ENCODE data around the gene LCN2. TPM values are rescaled to one million over a fixed set of nuclear protein-coding genes. Genes with fewer than 3 reads are reported as not detected.

Gene LCN2
- total and polyA plus RNA-seq, 7 donors = 0.08 to 2.1 (median 0.80) TPM; not detected in 1

- ATAC-seq (no peak), DNase-seq (no peak)
- no peaks in the 10 kb centered on the region for H3K9me3 ChIP-seq
- intact Hi-C loops (cut with DNase I) = no loop called here
- H3K27me3 ChIP-seq (ENCODE audit: insufficient read depth in 3 of 3, low read length in 2 of 3) = no peaks in the 10 kb centered on the region
- no peaks in the 10 kb centered on the region for H3K4me1 ChIP-seq
- TF ChIP-seq, protein P1, sequence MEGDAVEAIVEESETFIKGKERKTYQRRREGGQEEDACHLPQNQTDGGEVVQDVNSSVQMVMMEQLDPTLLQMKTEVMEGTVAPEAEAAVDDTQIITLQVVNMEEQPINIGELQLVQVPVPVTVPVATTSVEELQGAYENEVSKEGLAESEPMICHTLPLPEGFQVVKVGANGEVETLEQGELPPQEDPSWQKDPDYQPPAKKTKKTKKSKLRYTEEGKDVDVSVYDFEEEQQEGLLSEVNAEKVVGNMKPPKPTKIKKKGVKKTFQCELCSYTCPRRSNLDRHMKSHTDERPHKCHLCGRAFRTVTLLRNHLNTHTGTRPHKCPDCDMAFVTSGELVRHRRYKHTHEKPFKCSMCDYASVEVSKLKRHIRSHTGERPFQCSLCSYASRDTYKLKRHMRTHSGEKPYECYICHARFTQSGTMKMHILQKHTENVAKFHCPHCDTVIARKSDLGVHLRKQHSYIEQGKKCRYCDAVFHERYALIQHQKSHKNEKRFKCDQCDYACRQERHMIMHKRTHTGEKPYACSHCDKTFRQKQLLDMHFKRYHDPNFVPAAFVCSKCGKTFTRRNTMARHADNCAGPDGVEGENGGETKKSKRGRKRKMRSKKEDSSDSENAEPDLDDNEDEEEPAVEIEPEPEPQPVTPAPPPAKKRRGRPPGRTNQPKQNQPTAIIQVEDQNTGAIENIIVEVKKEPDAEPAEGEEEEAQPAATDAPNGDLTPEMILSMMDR (IDR thresholded peaks at IDR 0.05) = no peak
- H3K36me3 ChIP-seq (ENCODE audit: insufficient read depth in 1 of 2, low read depth in 1 of 2) = peaks cover 4 to 95% of the 10 kb centered on the region in 2 donors
- no peak overlapping the region for H3K4me3 ChIP-seq
- 87 to 93% (median 87%) methylated on average over 8 of the region's 8 CpGs for WGBS, 3 donors
- no peak overlapping the region for H3K27ac ChIP-seq
These were observed 20.7 kb downstream of the LCN2 start for GRCh38 chr9:128169925-128170324.

DNA sequence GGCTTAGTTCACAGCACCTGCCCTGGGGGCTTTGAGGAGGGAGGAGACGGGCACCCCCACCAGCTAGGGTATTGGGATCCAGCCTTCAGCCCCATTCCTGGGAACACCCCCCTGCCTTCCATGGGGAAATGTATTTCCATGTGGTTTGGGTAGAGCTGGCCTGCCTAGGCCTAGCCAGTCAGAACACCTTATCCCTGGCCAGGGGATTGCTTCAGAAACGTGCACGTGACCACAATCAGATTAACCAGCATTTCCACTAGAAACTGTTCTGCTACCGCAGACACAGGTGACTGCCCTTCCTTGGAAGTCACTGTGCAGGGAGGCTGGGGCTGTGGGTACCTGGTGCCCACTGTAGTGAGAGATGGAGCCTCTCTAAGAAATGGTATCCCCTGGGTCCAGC, 24.8 kb downstream of the LCN2 start:
- H3K9me3 ChIP-seq = no peaks in the 10 kb centered on the region
- DNase-seq = no peak

DNA sequence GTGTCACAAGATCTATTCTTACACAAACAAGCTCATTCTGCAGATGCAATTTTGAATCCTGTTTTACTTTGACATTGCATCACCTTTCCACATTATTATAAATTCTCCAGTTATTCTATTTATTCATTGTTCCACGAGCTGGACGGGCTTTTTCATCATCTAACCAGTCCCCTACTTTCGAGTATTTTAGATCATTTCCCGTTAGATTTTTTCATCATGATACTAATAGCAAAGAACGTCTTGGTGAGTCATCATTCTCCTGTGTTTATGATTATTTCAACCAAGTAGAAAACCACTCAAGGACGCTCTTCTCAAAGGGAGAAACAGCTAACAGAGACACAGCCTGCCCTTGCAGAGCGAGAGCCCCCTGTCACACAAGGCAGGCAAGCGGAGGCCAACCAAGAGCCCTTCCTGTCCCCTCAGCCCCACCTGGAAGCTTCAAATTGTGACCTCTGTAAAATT, 25.9 kb downstream of the LCN2 start:
- H3K4me3 ChIP-seq = no peak overlapping the region
- intact Hi-C loops (cut with DNase I) = no loop called here
- ATAC-seq (no peak), DNase-seq (no peak)
- H3K27ac ChIP-seq = no peak overlapping the region
- no peaks in the 10 kb centered on the region for H3K27me3 ChIP-seq (ENCODE audit: insufficient read depth in 3 of 3, low read length in 2 of 3)
- no peaks in the 10 kb centered on the region for H3K9me3 ChIP-seq
- peaks cover 0 to 95% of the 10 kb centered on the region in 2 donors for H3K36me3 ChIP-seq (ENCODE audit: insufficient read depth in 1 of 2, low read depth in 1 of 2)
- no peaks in the 10 kb centered on the region for H3K4me1 ChIP-seq
- TF ChIP-seq, protein P1 (IDR thresholded peaks at IDR 0.05) = no peak
- WGBS, 3 donors = 86 to 91% (median 87%) methylated on average over 8 of the region's 8 CpGs

More for the DNA sequence above, 24.8 kb downstream of the LCN2 start:
- TF ChIP-seq, protein P1 (IDR thresholded peaks at IDR 0.05) = no peak
- intact Hi-C loops (cut with DNase I) = no loop called here
- Histone ChIP-seq H3K27ac (no peak overlapping the region), H3K36me3 (ENCODE audit: insufficient read depth in 1 of 2, low read depth in 1 of 2) (peaks cover 0 to 95% of the 10 kb centered on the region in 2 donors), H3K4me1 (no peaks in the 10 kb centered on the region), H3K27me3 (ENCODE audit: insufficient read depth in 3 of 3, low read length in 2 of 3) (no peaks in the 10 kb centered on the region), H3K4me3 (no peak overlapping the region)
- no peak for ATAC-seq
- WGBS, 3 donors = 74 to 92% (median 86%) methylated on average over 4 of the region's 4 CpGs

DNA sequence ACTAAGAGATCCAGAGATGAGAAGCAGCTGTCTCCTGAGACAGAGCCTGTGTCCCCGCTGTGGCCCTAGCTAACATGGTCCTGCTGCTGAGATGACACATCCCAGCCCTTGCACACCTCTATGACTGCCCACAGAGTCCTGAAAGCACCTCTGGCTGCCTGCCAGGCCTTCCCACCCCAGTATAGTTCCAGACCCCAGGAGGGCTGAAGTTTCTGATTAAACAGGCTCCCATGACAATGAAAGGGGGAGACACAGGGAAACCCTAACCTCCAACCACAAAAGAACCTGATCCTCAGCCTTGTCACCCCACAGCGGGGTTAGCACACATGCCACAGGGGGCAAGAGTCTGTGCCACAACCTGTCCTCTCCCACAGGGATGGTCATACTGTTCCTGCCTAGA, 26.5 kb downstream of the LCN2 start:
- 98 to 100% (median 98%) methylated on average over 2 of the region's 2 CpGs for WGBS, 3 donors
- no peak for DNase-seq
- no peak for ATAC-seq
- Histone ChIP-seq H3K36me3 (ENCODE audit: insufficient read depth in 1 of 2, low read depth in 1 of 2) (peaks cover 0 to 95% of the 10 kb centered on the region in 2 donors), H3K27me3 (ENCODE audit: insufficient read depth in 3 of 3, low read length in 2 of 3) (no peaks in the 10 kb centered on the region), H3K4me1 (no peaks in the 10 kb centered on the region), H3K27ac (no peak overlapping the region), H3K9me3 (no peaks in the 10 kb centered on the region), H3K4me3 (no peak overlapping the region)
- TF ChIP-seq, protein P1 (IDR thresholded peaks at IDR 0.05) = no peak
- intact Hi-C loops (cut with DNase I) = no loop called here

DNA sequence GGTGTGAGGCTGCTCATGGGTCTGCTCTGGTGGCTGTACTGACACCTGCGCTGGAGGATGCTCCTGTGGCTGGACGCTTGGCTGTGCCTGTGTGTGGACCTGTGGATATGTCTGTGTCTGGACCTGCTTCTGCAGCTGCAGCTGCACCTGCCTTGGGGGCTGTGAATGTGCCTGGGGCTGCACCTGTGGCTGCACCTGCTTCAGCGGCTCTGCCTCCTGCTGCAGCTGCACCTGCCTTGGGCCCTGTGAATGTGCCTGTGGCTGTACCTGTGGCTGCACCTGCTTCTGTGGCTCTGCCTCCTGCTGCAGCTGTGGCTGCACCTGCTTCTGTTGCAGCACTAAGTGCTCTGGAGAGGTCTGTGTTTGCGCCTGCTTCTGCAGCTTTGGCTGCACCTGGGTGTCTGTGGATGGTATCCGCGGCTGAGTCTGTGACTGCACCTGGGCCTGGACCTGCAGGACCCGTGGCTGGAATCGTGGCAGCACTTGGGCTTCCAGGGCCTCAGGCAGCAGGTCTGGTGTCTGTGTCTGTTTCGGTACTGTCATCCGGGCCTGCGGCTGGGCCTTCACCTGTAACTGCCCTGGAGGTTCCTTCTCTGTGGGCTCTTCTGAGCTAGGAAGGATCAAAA, 29.7 kb downstream of the LCN2 start:
- intact Hi-C loops (cut with DNase I) = no loop called here
- DNase-seq (no peak), ATAC-seq (no peak)
- Histone ChIP-seq H3K27me3 (ENCODE audit: insufficient read depth in 3 of 3, low read length in 2 of 3) (no peaks in the 10 kb centered on the region), H3K27ac (no peak overlapping the region), H3K9me3 (no peaks in the 10 kb centered on the region), H3K4me1 (no peaks in the 10 kb centered on the region), H3K36me3 (ENCODE audit: insufficient read depth in 1 of 2, low read depth in 1 of 2) (peaks cover 0 to 91% of the 10 kb centered on the region in 2 donors), H3K4me3 (no peak overlapping the region)
- TF ChIP-seq, protein P1 (IDR thresholded peaks at IDR 0.05) = no peak
- 98 to 99% (median 98%) methylated on average over 11 of the region's 11 CpGs for whole genome bisulfite sequencing, 3 donors
